C4-2B (cell line): ENCODE data around the gene RNF224.

ENCODE experiments used
- H3K27ac ChIP-seq: fragments of 450-650 bp; 2 replicates; pipeline ENCODE4 v1.5.1; 2017
- ZFX ChIP-seq: fragments of 450-650 bp; IDR thresholded peaks from 2 replicates; pipeline ENCODE4 v1.6.1; 2017
- TF ChIP-seq, protein P1 (sequence below): fragments of 450-650 bp; conservative IDR thresholded peaks from 2 replicates; pipeline ENCODE4 v1.5.1; 2017; ENCODE audit warnings: mild to moderate bottlenecking

The RNF224 gene

DNA sequence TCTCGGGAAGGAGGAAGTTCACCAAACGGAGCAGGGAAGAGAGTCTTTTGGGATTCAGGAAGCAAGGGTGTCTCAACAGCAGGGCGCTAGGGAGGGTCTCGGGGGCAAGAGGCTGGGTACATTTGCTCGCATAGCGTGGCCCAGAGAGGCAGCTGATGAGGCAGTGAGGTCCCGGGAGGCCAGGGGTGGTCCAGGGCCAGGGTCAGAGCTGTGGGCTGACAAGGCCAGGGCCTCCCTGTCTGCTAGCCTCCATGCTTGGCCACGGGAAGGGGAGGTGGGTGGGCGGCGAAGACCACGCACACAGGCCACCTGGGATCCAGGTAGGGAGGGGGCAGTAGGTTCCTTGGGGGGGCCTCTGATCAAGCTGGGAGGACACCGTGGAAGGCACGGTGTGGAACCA is 15.8 kb upstream of the RNF224 start:
- TF ChIP-seq, protein P1, sequence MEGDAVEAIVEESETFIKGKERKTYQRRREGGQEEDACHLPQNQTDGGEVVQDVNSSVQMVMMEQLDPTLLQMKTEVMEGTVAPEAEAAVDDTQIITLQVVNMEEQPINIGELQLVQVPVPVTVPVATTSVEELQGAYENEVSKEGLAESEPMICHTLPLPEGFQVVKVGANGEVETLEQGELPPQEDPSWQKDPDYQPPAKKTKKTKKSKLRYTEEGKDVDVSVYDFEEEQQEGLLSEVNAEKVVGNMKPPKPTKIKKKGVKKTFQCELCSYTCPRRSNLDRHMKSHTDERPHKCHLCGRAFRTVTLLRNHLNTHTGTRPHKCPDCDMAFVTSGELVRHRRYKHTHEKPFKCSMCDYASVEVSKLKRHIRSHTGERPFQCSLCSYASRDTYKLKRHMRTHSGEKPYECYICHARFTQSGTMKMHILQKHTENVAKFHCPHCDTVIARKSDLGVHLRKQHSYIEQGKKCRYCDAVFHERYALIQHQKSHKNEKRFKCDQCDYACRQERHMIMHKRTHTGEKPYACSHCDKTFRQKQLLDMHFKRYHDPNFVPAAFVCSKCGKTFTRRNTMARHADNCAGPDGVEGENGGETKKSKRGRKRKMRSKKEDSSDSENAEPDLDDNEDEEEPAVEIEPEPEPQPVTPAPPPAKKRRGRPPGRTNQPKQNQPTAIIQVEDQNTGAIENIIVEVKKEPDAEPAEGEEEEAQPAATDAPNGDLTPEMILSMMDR, result no peak
- TF ChIP-seq ZFX, result no peak
- H3K27ac ChIP-seq, result no peak overlapping the region

DNA sequence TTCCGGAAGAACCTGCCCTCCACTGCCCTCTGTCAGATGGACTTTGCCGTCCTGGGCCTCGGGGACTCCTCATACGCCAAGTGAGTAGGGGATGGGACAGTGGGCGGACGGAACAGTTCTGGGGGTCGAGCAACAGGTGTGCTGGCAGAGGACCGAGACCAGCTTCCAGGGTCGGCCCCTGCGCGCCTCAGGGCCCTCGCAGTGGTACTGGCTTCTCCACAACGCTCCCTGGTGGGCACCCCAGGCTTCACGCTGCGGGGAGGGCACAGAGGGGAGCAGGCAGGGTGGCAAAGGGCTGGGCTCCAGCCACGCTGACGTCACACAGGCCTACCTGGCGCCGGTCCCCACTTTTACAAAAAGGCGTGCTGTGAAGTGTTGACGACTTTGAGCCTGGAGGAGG is 14.8 kb upstream of the RNF224 start:
- no peak overlapping the region for H3K27ac ChIP-seq
- TF ChIP-seq, protein P1, result no peak
- TF ChIP-seq ZFX, result no peak

DNA sequence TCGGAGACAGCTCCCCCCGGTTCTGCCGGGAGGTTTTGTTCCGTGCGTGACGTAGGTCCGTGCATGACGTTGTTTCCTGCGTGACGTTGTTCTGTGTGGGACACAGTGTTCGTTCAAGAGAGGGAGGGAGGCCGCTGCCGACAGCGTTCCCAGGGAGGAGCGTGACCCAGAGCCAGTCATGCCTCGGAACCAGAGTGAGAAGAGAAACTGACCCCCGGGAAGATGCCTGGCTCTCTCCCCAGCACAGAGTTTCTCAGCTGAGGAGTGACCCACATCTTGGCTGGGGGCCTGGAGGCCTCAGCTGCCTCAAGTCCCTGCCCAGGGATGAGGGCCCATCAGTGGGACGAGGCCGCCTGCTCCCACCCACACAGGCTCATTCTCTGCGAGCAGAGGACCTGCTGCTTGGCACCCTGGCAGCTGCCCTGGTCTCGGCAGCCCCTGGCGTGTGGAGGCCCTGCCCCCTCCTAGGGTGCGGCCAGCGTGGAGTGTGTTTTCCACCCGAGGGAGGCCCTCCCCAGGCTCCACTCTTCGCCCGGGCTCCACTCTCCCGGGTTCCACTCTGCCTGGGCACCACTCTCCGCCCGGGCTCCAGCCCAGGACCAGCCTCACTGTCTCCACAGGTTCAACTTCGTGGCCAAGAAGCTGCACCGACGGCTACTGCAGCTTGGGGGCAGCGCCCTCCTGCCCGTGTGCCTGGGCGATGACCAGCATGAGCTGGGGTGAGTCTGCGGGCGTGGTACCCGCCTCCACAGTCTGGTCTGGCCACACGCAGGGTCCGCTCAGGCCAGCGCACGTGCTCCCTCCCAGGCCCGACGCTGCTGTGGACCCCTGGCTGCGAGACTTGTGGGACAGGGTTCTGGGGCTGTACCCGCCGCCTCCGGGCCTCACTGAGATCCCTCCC is 13.9 kb upstream of the RNF224 start:
- TF ChIP-seq, protein P1, result no peak; the same call in 1 of the 2 replicates
- no peak for TF ChIP-seq ZFX
- no peak overlapping the region for H3K27ac ChIP-seq

DNA sequence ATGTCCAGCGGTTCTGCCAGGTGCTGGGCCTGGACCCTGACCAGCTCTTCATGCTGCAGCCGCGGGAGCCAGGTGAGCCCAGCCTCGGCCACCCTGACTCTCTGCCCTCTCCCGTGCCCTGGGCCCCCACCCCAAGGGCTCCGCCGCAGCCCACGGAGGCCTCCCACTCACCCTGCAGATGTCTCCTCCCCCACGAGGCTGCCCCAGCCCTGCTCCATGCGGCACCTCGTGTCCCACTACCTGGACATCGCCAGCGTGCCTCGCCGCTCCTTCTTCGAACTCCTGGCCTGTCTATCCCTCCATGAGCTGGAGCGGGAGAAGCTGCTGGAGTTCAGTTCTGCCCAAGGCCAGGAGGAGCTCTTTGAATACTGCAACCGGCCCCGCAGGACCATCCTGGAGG is 12.7 kb upstream of the RNF224 start:
- TF ChIP-seq, protein P1, result no peak
- no peak for TF ChIP-seq ZFX
- H3K27ac ChIP-seq, result no peak overlapping the region

DNA sequence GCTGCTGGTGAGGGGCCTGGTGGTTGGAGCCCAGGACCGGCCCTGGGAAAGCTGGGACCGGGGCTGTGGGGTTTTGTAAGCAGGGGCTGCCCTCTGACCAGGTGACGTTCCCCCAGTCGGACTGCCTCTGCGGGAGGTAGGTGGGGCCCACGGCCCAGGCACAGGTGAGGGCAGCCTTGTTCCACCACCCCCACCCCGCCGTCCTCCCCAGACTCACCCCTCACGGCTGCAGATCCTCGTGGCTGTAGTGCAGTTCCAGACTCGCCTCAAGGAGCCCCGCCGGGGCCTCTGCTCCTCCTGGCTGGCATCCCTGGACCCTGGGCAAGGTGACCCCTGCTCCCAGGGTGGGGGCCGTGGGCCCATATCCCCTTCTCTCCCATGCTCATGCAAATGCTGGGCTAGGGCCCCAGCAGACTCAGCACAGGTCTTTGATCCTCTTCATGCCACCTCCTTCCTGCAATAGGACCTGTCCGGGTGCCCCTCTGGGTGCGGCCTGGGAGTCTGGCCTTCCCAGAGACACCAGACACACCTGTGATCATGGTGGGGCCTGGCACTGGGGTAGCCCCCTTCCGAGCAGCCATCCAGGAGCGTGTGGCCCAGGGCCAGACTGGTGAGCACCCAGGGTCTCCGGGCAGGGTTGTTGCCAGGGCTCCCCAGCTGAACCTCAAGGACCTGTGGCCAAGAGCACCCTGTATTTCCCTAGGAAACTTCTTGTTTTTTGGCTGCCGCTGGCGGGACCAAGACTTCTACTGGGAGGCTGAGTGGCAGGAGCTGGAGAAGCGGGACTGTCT is 11.9 kb upstream of the RNF224 start:
- TF ChIP-seq ZFX, result no peak
- TF ChIP-seq, protein P1, result no peak
- H3K27ac ChIP-seq, result no peak overlapping the region

DNA sequence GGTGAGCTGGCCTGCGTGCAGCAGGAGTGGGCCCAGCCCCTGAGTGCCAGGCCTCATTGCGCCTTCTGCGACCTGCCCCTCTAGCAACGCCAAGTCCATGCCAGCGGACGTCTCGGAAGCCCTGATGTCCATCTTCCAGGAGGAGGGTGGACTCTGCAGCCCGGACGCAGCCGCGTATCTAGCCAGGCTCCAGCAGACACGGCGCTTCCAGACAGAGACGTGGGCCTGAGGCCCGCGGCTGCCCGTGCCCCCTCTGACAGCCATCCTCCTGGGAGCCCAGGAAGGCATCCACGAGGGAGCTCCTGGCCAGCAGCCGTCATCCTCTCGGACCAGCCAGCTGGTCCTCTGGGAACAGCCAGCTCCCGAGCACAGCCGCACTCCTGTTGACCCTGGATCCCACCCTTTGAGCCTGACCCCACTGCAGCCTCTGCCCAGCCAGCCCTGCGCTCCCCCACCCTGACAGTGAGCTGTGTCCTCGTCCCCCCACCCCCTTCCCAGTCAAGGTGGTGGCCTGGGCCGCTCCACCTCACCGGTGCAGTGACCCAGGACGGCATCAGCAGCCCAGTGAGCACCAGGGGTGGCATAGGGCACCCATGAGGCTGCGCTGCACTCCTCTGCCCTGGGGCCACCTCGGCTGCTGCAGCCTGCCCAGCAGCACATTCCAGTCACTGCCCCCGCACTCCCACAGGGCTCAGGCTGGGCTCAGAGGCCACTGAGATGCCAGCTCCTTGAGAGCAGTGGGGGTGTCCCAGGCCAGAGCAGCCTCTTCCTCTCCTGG is 10.9 kb upstream of the RNF224 start:
- H3K27ac ChIP-seq, result peak overlapping the region; percentile 98
- TF ChIP-seq ZFX, result no peak
- TF ChIP-seq, protein P1, result no peak
